H1 (cell line): ENCODE data around the gene ANXA3. TPM values are rescaled to one million over a fixed set of nuclear protein-coding genes. Genes with fewer than 3 reads are reported as not detected.

Source experiments
- CTCF ChIA-PET: fragments of 300-600 bp; sonication (Branson Sonifier 250); formaldehyde crosslinking; loops from one replicate; lab custom pipeline; 2021; ENCODE audit not compliant: partially characterized antibody; lab: Charles Lee
- POLR2A ChIA-PET: fragments of 300-600 bp; sonication (Branson Sonifier 250); formaldehyde crosslinking; loops from one replicate; lab custom pipeline; 2021; ENCODE audit warnings: inconsistent platforms; ENCODE audit not compliant: partially characterized antibody; lab: Charles Lee
- DNase-seq, 2 experiments: peaks; one replicate each; pipeline versions ENCODE4 v3.0.0 to v3.0.0-alpha.2; 2010 to 2022; ENCODE audit warnings: low spot score in 2 of 2, low read depth in 1 of 2, mixed read lengths in 1 of 2
- FAIRE-seq: peaks from 2 replicates; lab custom pipeline; 2011; peaks lifted over from hg19 to GRCh38; lab: Jason Lieb, UNC
- H2AFZ ChIP-seq: 2 replicates; pipeline ENCODE4 v1.8.1; 2012; ENCODE audit warnings: low read length, inconsistent platforms
- H2AK5ac ChIP-seq: 2 replicates; pipeline ENCODE4 v1.6.1; 2013; ENCODE audit warnings: low read depth, low read length
- H2BK120ac ChIP-seq: replicated peaks from 2 replicates; pipeline ENCODE3; 2013; ENCODE audit warnings: low read depth, low read length, inconsistent platforms
- H2BK12ac ChIP-seq: 2 replicates; pipeline ENCODE4 v1.6.1; 2013; ENCODE audit warnings: low read depth, low read length
- H2BK15ac ChIP-seq: 2 replicates; pipeline ENCODE4 v1.6.1; 2013; ENCODE audit warnings: low read length
- H2BK20ac ChIP-seq: 2 replicates; pipeline ENCODE4 v1.6.1; 2013; ENCODE audit warnings: low read length
- H2BK5ac ChIP-seq: 2 replicates; pipeline ENCODE4 v1.6.1; 2013; ENCODE audit warnings: low read depth, low read length
- H3K14ac ChIP-seq: 2 replicates; pipeline ENCODE4 v1.6.1; 2013; ENCODE audit warnings: inconsistent platforms; ENCODE audit not compliant: insufficient read length
- H3K18ac ChIP-seq: 2 replicates; pipeline ENCODE4 v1.6.1; 2013; ENCODE audit warnings: low read length; ENCODE audit errors: extremely low read depth
- H3K23ac ChIP-seq: 2 replicates; pipeline ENCODE4 v1.6.1; 2013; ENCODE audit warnings: inconsistent platforms; ENCODE audit not compliant: insufficient read length
- H3K23me2 ChIP-seq: 2 replicates; pipeline ENCODE4 v1.6.1; 2013; ENCODE audit warnings: low read depth, low read length
- H3K27ac ChIP-seq: 2 replicates; pipeline ENCODE4 v1.6.1; 2011; ENCODE audit warnings: low read depth, low read length, inconsistent platforms
- H3K27me3 ChIP-seq, 4 experiments: replicated peaks in 1 of 4; 1 replicate in 1 of 4; 2 replicates in 3 of 4; pipeline versions ENCODE4 v1.6.1 to v1.8.1; 2011 to 2013; ENCODE audit warnings: low read length in 3 of 4, mild to moderate bottlenecking in 3 of 4, inconsistent platforms in 2 of 4, mixed read lengths in 2 of 4, moderate library complexity in 1 of 4; ENCODE audit not compliant: control insufficient read depth in 3 of 4, insufficient read depth in 3 of 4; ENCODE audit errors: extremely low read depth in 1 of 4
- H3K36me3 ChIP-seq, 4 experiments: 2 replicates each; pipeline versions ENCODE4 v1.6.1 to v1.8.1; 2011 to 2013; ENCODE audit warnings: mild to moderate bottlenecking in 4 of 4, low read length in 3 of 4, moderate library complexity in 2 of 4, control low read depth in 1 of 4, inconsistent platforms in 1 of 4; ENCODE audit not compliant: insufficient read depth in 4 of 4, control insufficient read depth in 2 of 4
- H3K4ac ChIP-seq: replicated peaks from 2 replicates; pipeline ENCODE3; 2013; ENCODE audit warnings: low read length, low read depth, mixed read lengths, inconsistent platforms; ENCODE audit not compliant: insufficient read length
- H3K4me1 ChIP-seq, 4 experiments: replicated peaks in 1 of 4; 1 replicate in 1 of 4; 2 replicates in 3 of 4; pipeline versions ENCODE4 v1.6.1 to v1.8.1; 2011 to 2013; ENCODE audit warnings: low read length in 3 of 4, inconsistent platforms in 2 of 4, mixed read lengths in 1 of 4; ENCODE audit not compliant: insufficient read depth in 4 of 4, control insufficient read depth in 3 of 4
- H3K4me2 ChIP-seq, 2 experiments: 2 replicates each; pipeline versions ENCODE4 v1.6.1 to v1.8.1; 2011 to 2013; ENCODE audit warnings: low read depth in 2 of 2, low read length in 2 of 2, control low read depth in 1 of 2, inconsistent platforms in 1 of 2, mild to moderate bottlenecking in 1 of 2; ENCODE audit not compliant: insufficient read depth in 1 of 2
- H3K4me3 ChIP-seq, 4 experiments: fragments of 200-600, 300-600 bp in 1 of 4; sonication (generic), shearing (Covaris generic), sonication (Bioruptor Twin) in 1 of 4; 2 replicates each; pipeline versions ENCODE4 v1.5.1 to v1.8.1; 2011 to 2016; ENCODE audit warnings: low read length in 4 of 4, low read depth in 3 of 4, control low read depth in 2 of 4, inconsistent platforms in 2 of 4, mild to moderate bottlenecking in 2 of 4, mixed read lengths in 1 of 4, moderate library complexity in 1 of 4; ENCODE audit not compliant: insufficient read depth in 2 of 4; ENCODE audit errors: extremely low read depth in 1 of 4
- H3K56ac ChIP-seq: replicated peaks from 2 replicates; pipeline ENCODE3; 2013; ENCODE audit warnings: low read depth, mild to moderate bottlenecking, mixed read lengths, low read length, inconsistent platforms; ENCODE audit not compliant: insufficient read length
- H3K79me1 ChIP-seq: 2 replicates; pipeline ENCODE4 v1.6.1; 2013; ENCODE audit warnings: low read depth, low read length, control low read depth
- H3K79me2 ChIP-seq, 2 experiments: 2 replicates each; pipeline versions ENCODE4 v1.6.1 to v1.8.1; 2012 to 2013; ENCODE audit warnings: low read length in 2 of 2, mild to moderate bottlenecking in 2 of 2, inconsistent platforms in 1 of 2; ENCODE audit not compliant: insufficient read depth in 2 of 2, control insufficient read depth in 1 of 2
- H3K9ac ChIP-seq, 4 experiments: replicated peaks in 1 of 4; 1 replicate in 1 of 4; 2 replicates in 3 of 4; pipeline versions ENCODE4 v1.6.1 to v1.8.1; 2011 to 2013; ENCODE audit warnings: low read depth in 3 of 4, low read length in 3 of 4, control low read depth in 2 of 4, mild to moderate bottlenecking in 2 of 4, moderate library complexity in 2 of 4, inconsistent platforms in 1 of 4; ENCODE audit errors: extremely low read depth in 1 of 4
- H3K9me3 ChIP-seq, 2 experiments: 2 replicates each; pipeline versions ENCODE4 v1.6.1 to v1.8.1; 2012 to 2013; ENCODE audit warnings: mild to moderate bottlenecking in 2 of 2, moderate library complexity in 2 of 2, control low read depth in 1 of 2, inconsistent platforms in 1 of 2, low read depth in 1 of 2, low read length in 1 of 2, mixed read lengths in 1 of 2; ENCODE audit not compliant: insufficient read depth in 2 of 2
- H4K20me1 ChIP-seq, 2 experiments: replicated peaks in 1 of 2; 2 replicates each; pipeline versions ENCODE3 to v1.8.1; 2011 to 2013; ENCODE audit warnings: inconsistent platforms in 2 of 2, low read length in 2 of 2, mild to moderate bottlenecking in 1 of 2; ENCODE audit not compliant: insufficient read depth in 2 of 2, control insufficient read depth in 1 of 2
- H4K5ac ChIP-seq: 2 replicates; pipeline ENCODE4 v1.6.1; 2013; ENCODE audit warnings: low read length, low read depth, mixed read lengths, inconsistent platforms; ENCODE audit not compliant: insufficient read length
- H4K8ac ChIP-seq: 2 replicates; pipeline ENCODE4 v1.8.0; 2013; ENCODE audit warnings: mild to moderate bottlenecking, moderate library complexity, low read length, inconsistent platforms; ENCODE audit not compliant: insufficient read depth; ENCODE audit errors: extremely low read depth
- H4K91ac ChIP-seq: replicated peaks from 2 replicates; pipeline ENCODE3; 2013; ENCODE audit warnings: low read length, mixed read lengths, inconsistent platforms; ENCODE audit not compliant: insufficient read length
- BRCA1 ChIP-seq: IDR thresholded peaks from 2 replicates; pipeline ENCODE4 v1.6.1; 2012; ENCODE audit warnings: low read depth, low read length, improper control_type of control experiment
- KDM4A ChIP-seq: IDR thresholded peaks from one replicate; pipeline ENCODE4 v1.7.1; 2012; ENCODE audit warnings: low read depth, mild to moderate bottlenecking, moderate library complexity, low read length, inconsistent platforms; ENCODE audit not compliant: severe bottlenecking
- POLR2AphosphoS5 ChIP-seq: IDR thresholded peaks from 2 replicates; pipeline ENCODE4 v1.6.1; 2011; ENCODE audit warnings: low read depth, low read length
- RBBP5 ChIP-seq: IDR thresholded peaks from 2 replicates; pipeline ENCODE4 v1.7.1; 2012; ENCODE audit warnings: low read depth, mild to moderate bottlenecking, inconsistent platforms, low read length, moderate library complexity, borderline replicate concordance
- WGBS, 2 experiments: shearing (Covaris generic) in 1 of 2; methylation state at CpG; one replicate each; pipeline versions ENCODE4 v1.1.6 to v1.1.7; 2013 to 2015; ENCODE audit warnings: low lambda C conversion rate in 2 of 2, mixed read lengths in 2 of 2, inconsistent platforms in 1 of 2, low coverage in 1 of 2, missing lambda C conversion rate in 1 of 2; ENCODE audit not compliant: insufficient replicate concordance in 2 of 2, insufficient coverage in 1 of 2, insufficient read length in 1 of 2; ENCODE audit errors: extremely low coverage in 1 of 2, missing lambda C conversion rate in 1 of 2; 5-methylcytosine and 5-hydroxymethylcytosine counted together
- polyA plus RNA-seq, 7 experiments: library from polyadenylated mRNA; depleted of rRNA in 3 of 7; stranded (reverse) in 5 of 7; unstranded in 2 of 7; fragments of >200 nt in 5 of 7; fragments of 200-250 nt in 2 of 7; gene quantifications; 1 replicate in 5 of 7; 2 replicates in 1 of 7; 4 replicates in 1 of 7; pipeline versions ENCODE4 v1.2.1 to v1.2.3, GENCODE V29; 2011 to 2013; ENCODE audit warnings: missing spikeins in 2 of 7, mixed read lengths in 2 of 7
- total RNA-seq: library from RNA; stranded (reverse); fragmentation: NEBNext Ultra II Directional; extraction: Animal tissue kit (Norgen Biotek cat#: 25700); gene quantifications from 2 replicates; pipeline ENCODE4 v1.2.1, GENCODE V29; 2021

Gene ANXA3
- total and polyA plus RNA-seq, 2 of the 8 experiments (the other 6 are each of a cell fraction or from before 2014, with no cell fraction given): 10.3 to 27.3 TPM

- H3K9ac ChIP-seq: no peak overlapping the region
- no peak overlapping the region for H3K56ac ChIP-seq
- ChIA-PET CTCF (interaction anchor here (1.6 to 2.1 kb wide), 2 partner anchors 9 to 14 kb away, joined by 6 to 16 read pairs; no protein-coding TSS in a partner anchor), POLR2A (no interaction called here)
- H3K9me3 ChIP-seq: no peaks in the 10 kb centered on the region
- no peak overlapping the region for H2BK5ac ChIP-seq
- no peak overlapping the region for H4K91ac ChIP-seq
- H3K4me1 ChIP-seq: peaks cover 2 to 13% (median 2%) of the 10 kb centered on the region in 4 experiments; a peak in 3 of 7 replicates
- 75% methylated on average over 1 of the region's 1 CpG; no CpG with 5 or more reads in 1 of the 2 experiments for WGBS, 2 experiments
- no peaks in the 10 kb centered on the region; a peak in 1 of 7 replicates for H3K27me3 ChIP-seq
- H2BK20ac ChIP-seq: no peak overlapping the region
- no peaks in the 10 kb centered on the region for H3K23me2 ChIP-seq
- no peak overlapping the region for H2BK12ac ChIP-seq
- H3K23ac ChIP-seq: no peak overlapping the region
- no peak overlapping the region for H3K4me3 ChIP-seq
- DNase-seq: no peak
- TF ChIP-seq KDM4A: no peak
- TF ChIP-seq BRCA1: no peak
- no peak for TF ChIP-seq RBBP5
- TF ChIP-seq POLR2AphosphoS5: no peak
- TF ChIP-seq, all 59 proteins: peak for 0
- Histone ChIP-seq H2BK15ac (no peak overlapping the region), H4K20me1 (no peaks in the 10 kb centered on the region), H3K14ac (no peak overlapping the region), H4K8ac (no peak overlapping the region), H2BK120ac (no peak overlapping the region), H3K27ac (no peak overlapping the region), H4K5ac (no peak overlapping the region), H3K18ac (no peak overlapping the region), H3K36me3 (no peaks in the 10 kb centered on the region), H2AK5ac (no peak overlapping the region), H3K4me2 (no peak overlapping the region), H3K79me1 (no peaks in the 10 kb centered on the region), H3K4ac (no peak overlapping the region), H3K79me2 (no peaks in the 10 kb centered on the region), H2AFZ (no peak overlapping the region)
- FAIRE-seq: no peak
Observed at GRCh38 chr4:78659665-78660064, 108.1 kb downstream of the ANXA3 start.
